HEK293T (cell line): ENCODE results near the gene GSTA3.

Experiments used
- BHLHE40 ChIP-seq: fragments of 450-650 bp; IDR thresholded peaks from 2 replicates; pipeline ENCODE4 v1.6.1; 2016; ENCODE audit warnings: mild to moderate bottlenecking, moderate library complexity, borderline replicate concordance
- ELF4 ChIP-seq: fragments of 450-650 bp; IDR thresholded peaks from 2 replicates; pipeline ENCODE4 v1.6.1; 2017; ENCODE audit warnings: antibody characterized with exemption
- HDGF ChIP-seq: fragments of 450-650 bp; IDR thresholded peaks from 2 replicates; pipeline ENCODE4 v1.6.1; 2017; ENCODE audit warnings: antibody characterized with exemption, borderline replicate concordance
- TARDBP ChIP-seq: fragments of 450-650 bp; IDR thresholded peaks from 2 replicates; pipeline ENCODE4 v1.6.1; 2016
- ZNF384 ChIP-seq: fragments of 450-650 bp; IDR thresholded peaks from 2 replicates; pipeline ENCODE4 v1.6.1; 2016

DNA sequence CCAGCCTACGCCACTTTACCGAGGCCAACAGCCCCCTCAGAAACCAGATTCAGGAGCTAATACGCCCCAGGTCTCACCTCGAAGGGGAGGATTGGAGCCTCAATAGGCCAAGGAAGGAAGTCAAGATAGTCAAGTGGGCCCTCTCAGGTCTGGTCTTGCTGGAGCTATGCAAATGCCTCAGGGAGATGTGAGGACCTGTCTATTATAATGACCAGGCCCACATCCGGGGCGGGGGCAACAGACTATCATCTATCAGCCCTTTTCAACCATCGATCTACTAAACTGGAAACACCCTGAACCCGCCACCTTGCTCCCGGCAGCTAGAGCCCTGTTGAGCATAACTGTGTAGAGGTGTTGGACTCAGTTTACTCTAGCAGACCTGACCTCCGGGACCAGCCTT, 12.7 kb upstream of the GSTA3 start:
- TF ChIP-seq ZNF384, result no peak
- no peak for TF ChIP-seq ELF4
- TF ChIP-seq BHLHE40, result no peak
- TF ChIP-seq TARDBP, result no peak
- no peak for TF ChIP-seq HDGF
